ENCODE results near the gene PCSK2.

The PCSK2 gene

GRCh38 chr20:17343091-17343490, 116.3 kb downstream of the PCSK2 start:
- no peak for DNase-seq

GRCh38 chr20:17343656-17344452, 117.0 kb downstream of the PCSK2 start:
- no peak for DNase-seq

GRCh38 chr20:17344790-17345189, 118.0 kb downstream of the PCSK2 start:
- DNase-seq, result no peak

- no peak for DNase-seq
Measured at GRCh38 chr20:17345321-17345720, 118.5 kb downstream of the PCSK2 start.

GRCh38 chr20:17350321-17350720, 123.5 kb downstream of the PCSK2 start:
- no peak for DNase-seq

- no peak for DNase-seq
Measured at GRCh38 chr20:17357238-17357637, 130.4 kb downstream of the PCSK2 start.

- no peak for DNase-seq
Measured at GRCh38 chr20:17358854-17359253, 132.0 kb downstream of the PCSK2 start.

- DNase-seq, result no peak
Measured at GRCh38 chr20:17364681-17365080, 137.8 kb downstream of the PCSK2 start.

- DNase-seq, result no peak
Measured at GRCh38 chr20:17365831-17366230, 139.0 kb downstream of the PCSK2 start.

GRCh38 chr20:17369506-17369905, 142.7 kb downstream of the PCSK2 start:
- DNase-seq, result no peak

GRCh38 chr20:17372806-17373440, 146.1 kb downstream of the PCSK2 start:
- DNase-seq, result no peak

- no peak for DNase-seq
Measured at GRCh38 chr20:17374086-17374485, 147.2 kb downstream of the PCSK2 start.

GRCh38 chr20:17376031-17376430, 149.2 kb downstream of the PCSK2 start:
- DNase-seq, result no peak

GRCh38 chr20:17377231-17377630, 150.4 kb downstream of the PCSK2 start:
- DNase-seq, result no peak

- no peak for DNase-seq
Measured at GRCh38 chr20:17379651-17380050, 152.8 kb downstream of the PCSK2 start.

- no peak for DNase-seq
Measured at GRCh38 chr20:17380801-17381200, 154.0 kb downstream of the PCSK2 start.

GRCh38 chr20:17381724-17382123, 154.9 kb downstream of the PCSK2 start:
- no peak for DNase-seq

GRCh38 chr20:17385798-17386197, 159.0 kb downstream of the PCSK2 start:
- DNase-seq, result no peak

- no peak for DNase-seq
Measured at GRCh38 chr20:17390655-17391054, 163.8 kb downstream of the PCSK2 start.

- no peak for DNase-seq
Measured at GRCh38 chr20:17391127-17391771, 164.4 kb downstream of the PCSK2 start.

- DNase-seq, result no peak
Measured at GRCh38 chr20:17394411-17394810, 167.6 kb downstream of the PCSK2 start.

GRCh38 chr20:17395729-17396128, 168.9 kb downstream of the PCSK2 start:
- DNase-seq, result no peak

- no peak for DNase-seq
Measured at GRCh38 chr20:17399303-17399985, 172.6 kb downstream of the PCSK2 start.

Measured in CD4-positive, alpha-beta T cell treated with Interleukin-21 for 1 hour (primary cell).